MM.1S (cell line): Measurements from ENCODE around the gene JADE2.

Experiments
- DNase-seq: peaks from one replicate; pipeline ENCODE4 v3.0.0-alpha.2; 2015
- H2AFZ ChIP-seq: fragments of 300-600 bp; sonication (generic); 2 replicates; pipeline ENCODE4 v1.6.0; 2016; ENCODE audit warnings: antibody characterized with exemption, low read length
- H3F3A ChIP-seq: fragments of 300-600 bp; sonication (generic); 2 replicates; pipeline ENCODE4 v1.6.1; 2016; ENCODE audit warnings: mild to moderate bottlenecking, antibody characterized with exemption, low read length, moderate library complexity, mixed read lengths; ENCODE audit not compliant: insufficient read depth
- H3K27ac ChIP-seq: fragments of 300-600 bp; sonication (generic); 2 replicates; pipeline ENCODE4 v1.5.1; 2016; ENCODE audit warnings: mild to moderate bottlenecking, low read length
- H3K27me3 ChIP-seq: fragments of 300-600 bp; sonication (generic); replicated peaks from 2 replicates; pipeline ENCODE4 v1.6.0; 2016; ENCODE audit warnings: low read length; ENCODE audit not compliant: insufficient read depth
- H3K36me3 ChIP-seq: fragments of 300-600 bp; sonication (generic); replicated peaks from 2 replicates; pipeline ENCODE4 v1.6.1; 2016; ENCODE audit warnings: mild to moderate bottlenecking, low read length, mixed read lengths; ENCODE audit not compliant: insufficient read depth
- H3K4me1 ChIP-seq: fragments of 300-600 bp; sonication (generic); 2 replicates; pipeline ENCODE4 v1.6.1; 2016; ENCODE audit warnings: low read length, mixed read lengths
- H3K4me2 ChIP-seq: fragments of 300-600 bp; sonication (generic); 2 replicates; pipeline ENCODE4 v1.6.0; 2016; ENCODE audit warnings: low read depth, low read length
- H3K4me3 ChIP-seq: fragments of 300-600 bp; sonication (generic); 2 replicates; pipeline ENCODE4 v1.5.1; 2016; ENCODE audit warnings: low read length, mixed read lengths
- H3K79me2 ChIP-seq: fragments of 300-600 bp; sonication (generic); 2 replicates; pipeline ENCODE4 v1.6.1; 2016; ENCODE audit warnings: mixed run types, low read length, mixed read lengths
- H3K9ac ChIP-seq: fragments of 300-600 bp; sonication (generic); 2 replicates; pipeline ENCODE4 v1.6.1; 2016; ENCODE audit warnings: low read length, mixed read lengths
- H3K9me2 ChIP-seq: fragments of 300-600 bp; sonication (generic); replicated peaks from 2 replicates; pipeline ENCODE4 v1.6.1; 2016; ENCODE audit warnings: mild to moderate bottlenecking, low read length, mixed read lengths; ENCODE audit not compliant: insufficient read depth
- H3K9me3 ChIP-seq: fragments of 300-600 bp; sonication (generic); replicated peaks from 2 replicates; pipeline ENCODE4 v1.6.1; 2016; ENCODE audit warnings: mild to moderate bottlenecking, low read length, mixed read lengths; ENCODE audit not compliant: insufficient read depth
- H4K20me1 ChIP-seq: fragments of 300-600 bp; sonication (generic); 2 replicates; pipeline ENCODE4 v1.6.1; 2016; ENCODE audit warnings: mild to moderate bottlenecking, low read length, moderate library complexity, mixed read lengths; ENCODE audit not compliant: insufficient read depth
- EZH2 ChIP-seq: fragments of 300-600 bp; sonication (generic); optimal IDR thresholded peaks from 2 replicates; pipeline ENCODE3; 2017; ENCODE audit warnings: low read depth, mild to moderate bottlenecking, antibody characterized with exemption, low read length, mixed read lengths
- EZH2phosphoT487 ChIP-seq: fragments of 300-600 bp; sonication (generic); IDR thresholded peaks from 2 replicates; pipeline ENCODE4 v1.6.1; 2018; ENCODE audit warnings: antibody characterized with exemption, low read length
- TF ChIP-seq, protein P1 (sequence below): fragments of 300-600 bp; sonication (generic); IDR thresholded peaks from 2 replicates; pipeline ENCODE4 v1.5.1; 2016; ENCODE audit warnings: antibody characterized with exemption, low read length, mixed read lengths

The JADE2 gene

DNA sequence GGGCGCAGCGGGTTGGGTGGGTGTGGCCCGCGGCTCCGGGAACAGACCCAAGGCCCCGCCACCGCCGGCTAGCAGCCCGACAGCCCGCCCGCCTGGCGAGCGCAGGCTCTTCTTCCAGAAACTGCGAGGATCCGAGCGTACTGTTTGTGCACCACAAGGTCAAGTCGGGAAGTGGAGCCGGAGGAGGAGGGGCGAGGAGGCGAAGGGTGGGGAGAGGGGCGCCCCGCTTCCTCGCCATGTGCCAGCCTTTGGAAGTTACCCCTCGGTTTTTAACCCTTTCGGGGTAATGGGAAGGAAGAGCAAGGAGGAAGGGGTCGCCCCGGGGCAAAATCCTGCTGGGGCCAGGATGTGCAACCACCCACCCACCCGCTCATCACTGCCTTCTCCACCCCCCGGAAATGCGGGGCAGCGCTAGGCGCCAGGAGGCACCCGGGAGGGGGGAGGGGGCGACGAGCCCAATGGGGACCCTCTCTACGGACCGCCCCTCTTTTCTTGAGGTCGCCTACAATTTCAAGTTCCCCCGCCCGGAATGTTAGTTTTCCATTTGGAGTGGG, 1.1 kb upstream of the JADE2 start:
- H3K4me2 ChIP-seq = peak overlapping the region; percentile 99
- peak overlapping the region; percentile 80 for H3K27ac ChIP-seq
- peak overlapping the region; percentile 99 for H2AFZ ChIP-seq
- no peaks in the 10 kb centered on the region for H3K9me3 ChIP-seq
- no peak for TF ChIP-seq EZH2phosphoT487
- peak; percentile 70 for DNase-seq
- H3K4me1 ChIP-seq = 0 out of 2 replicates have a peak, but pooled peaks cover 8% of the 10 kb centered on the region
- H3K4me3 ChIP-seq = peak overlapping the region; percentile 98
- H3K79me2 ChIP-seq = peaks cover 24% of the 10 kb centered on the region
- H4K20me1 ChIP-seq = no peaks in the 10 kb centered on the region
- peaks cover 32% of the 10 kb centered on the region for H3F3A ChIP-seq
- no peaks in the 10 kb centered on the region for H3K9me2 ChIP-seq
- peaks cover 18% of the 10 kb centered on the region; the same call in 1 of the 2 replicates for H3K27me3 ChIP-seq
- H3K36me3 ChIP-seq = no peaks in the 10 kb centered on the region
- peak overlapping the region; percentile 93 for H3K9ac ChIP-seq

DNA sequence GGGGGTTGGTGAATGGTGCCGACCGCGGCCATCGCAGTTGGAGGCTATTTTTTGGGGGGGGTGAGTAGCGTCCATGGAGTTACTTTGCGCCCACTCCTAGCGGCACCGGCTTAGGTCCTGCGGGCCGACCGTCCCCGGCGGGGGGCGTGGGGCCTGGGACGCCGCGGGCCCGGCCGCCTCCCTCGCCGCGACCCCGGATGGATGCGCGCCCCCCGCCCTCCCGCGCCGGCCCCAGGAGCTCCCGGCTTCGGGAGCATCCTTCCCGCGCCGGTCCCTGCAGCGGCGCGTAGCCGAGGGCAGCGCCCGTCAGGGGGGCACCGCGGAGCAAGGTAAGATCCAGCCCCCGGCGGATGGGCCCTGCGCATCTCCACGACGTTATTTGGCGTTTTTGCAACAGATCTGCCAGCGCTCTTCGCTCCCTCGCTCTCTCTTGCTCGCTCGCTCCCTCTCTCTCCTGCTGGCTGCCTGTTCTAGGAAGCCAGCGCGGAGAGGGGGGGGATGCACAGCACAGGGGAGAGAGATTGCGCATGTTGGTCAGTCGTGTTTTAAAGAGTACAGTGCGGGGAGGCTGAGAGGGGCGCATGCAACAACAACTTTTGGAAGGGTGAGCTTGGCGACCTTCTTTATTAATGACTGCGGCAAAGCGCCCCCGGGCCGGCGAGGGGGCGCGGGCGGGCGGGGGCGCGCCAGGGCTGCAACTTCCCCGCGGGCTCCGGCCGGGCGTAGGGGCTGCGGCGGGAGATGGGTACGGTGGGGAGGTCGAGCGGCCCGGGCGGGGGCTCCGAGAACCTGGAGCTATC, 413 bp downstream of the JADE2 start:
- H3K27me3 ChIP-seq = peaks cover 14% of the 10 kb centered on the region; the same call in 1 of the 2 replicates
- TF ChIP-seq EZH2phosphoT487 (no peak), EZH2 (no peak)
- TF ChIP-seq, protein P1, sequence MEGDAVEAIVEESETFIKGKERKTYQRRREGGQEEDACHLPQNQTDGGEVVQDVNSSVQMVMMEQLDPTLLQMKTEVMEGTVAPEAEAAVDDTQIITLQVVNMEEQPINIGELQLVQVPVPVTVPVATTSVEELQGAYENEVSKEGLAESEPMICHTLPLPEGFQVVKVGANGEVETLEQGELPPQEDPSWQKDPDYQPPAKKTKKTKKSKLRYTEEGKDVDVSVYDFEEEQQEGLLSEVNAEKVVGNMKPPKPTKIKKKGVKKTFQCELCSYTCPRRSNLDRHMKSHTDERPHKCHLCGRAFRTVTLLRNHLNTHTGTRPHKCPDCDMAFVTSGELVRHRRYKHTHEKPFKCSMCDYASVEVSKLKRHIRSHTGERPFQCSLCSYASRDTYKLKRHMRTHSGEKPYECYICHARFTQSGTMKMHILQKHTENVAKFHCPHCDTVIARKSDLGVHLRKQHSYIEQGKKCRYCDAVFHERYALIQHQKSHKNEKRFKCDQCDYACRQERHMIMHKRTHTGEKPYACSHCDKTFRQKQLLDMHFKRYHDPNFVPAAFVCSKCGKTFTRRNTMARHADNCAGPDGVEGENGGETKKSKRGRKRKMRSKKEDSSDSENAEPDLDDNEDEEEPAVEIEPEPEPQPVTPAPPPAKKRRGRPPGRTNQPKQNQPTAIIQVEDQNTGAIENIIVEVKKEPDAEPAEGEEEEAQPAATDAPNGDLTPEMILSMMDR = 0 out of 2 replicates have a peak, but pooled peaks have one; percentile 3
- peak; percentile 60 for DNase-seq
- no peaks in the 10 kb centered on the region for H3K36me3 ChIP-seq
- peak overlapping the region; percentile 80 for H3K27ac ChIP-seq
- H2AFZ ChIP-seq = peak overlapping the region; percentile 78
- H3K79me2 ChIP-seq = peaks cover 39% of the 10 kb centered on the region
- H3K9me2 ChIP-seq = no peaks in the 10 kb centered on the region
- H3K9ac ChIP-seq = peak overlapping the region; percentile 93
- no peaks in the 10 kb centered on the region for H3K9me3 ChIP-seq
- H3K4me2 ChIP-seq = peak overlapping the region; percentile 92
- H3K4me3 ChIP-seq = peak overlapping the region; percentile 98
- H4K20me1 ChIP-seq = no peaks in the 10 kb centered on the region; the same call in 1 of the 2 replicates
- H3F3A ChIP-seq = peaks cover 29% of the 10 kb centered on the region
- H3K4me1 ChIP-seq = 0 out of 2 replicates have a peak, but pooled peaks cover 8% of the 10 kb centered on the region

DNA sequence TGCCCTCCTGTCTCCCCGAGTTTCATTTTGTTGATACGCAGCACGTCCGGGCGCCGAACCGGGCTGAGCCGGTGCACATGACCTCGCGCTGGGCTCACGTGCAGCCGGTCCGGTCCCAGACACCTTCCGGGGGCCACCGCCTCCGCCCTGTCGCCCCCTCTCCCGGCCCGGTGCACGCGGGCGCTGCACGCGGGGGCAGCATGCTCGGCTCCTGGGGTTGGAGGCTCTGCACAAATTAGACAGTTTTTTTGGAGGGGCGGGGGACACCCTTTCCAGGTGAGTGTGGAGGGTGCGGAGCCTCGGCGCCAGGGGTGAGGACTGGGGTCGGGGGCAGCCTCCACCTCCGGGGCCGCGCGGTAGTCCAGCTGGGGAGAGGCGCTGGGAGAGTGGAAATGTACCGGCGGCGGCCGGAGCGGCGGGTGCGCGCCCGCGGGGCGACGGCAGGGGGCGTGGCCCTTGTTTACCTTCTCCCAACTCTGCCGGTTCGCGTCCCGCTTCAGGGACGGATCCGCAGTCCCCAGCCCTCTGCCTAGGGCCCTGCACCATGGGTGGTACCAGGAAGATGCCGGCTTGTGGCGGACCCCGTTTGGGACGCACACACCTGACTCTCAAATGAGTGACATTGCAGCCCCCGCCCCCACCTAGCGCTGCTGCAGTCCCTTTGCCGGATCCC, 1.1 kb downstream of the JADE2 start:
- peak overlapping the region; percentile 93 for H3K9ac ChIP-seq
- no peak for TF ChIP-seq EZH2phosphoT487
- TF ChIP-seq, protein P1 = peak; percentile 36
- peaks cover 9% of the 10 kb centered on the region; the same call in 1 of the 2 replicates for H3K27me3 ChIP-seq
- no peaks in the 10 kb centered on the region for H3K9me3 ChIP-seq
- 0 out of 2 replicates have a peak, but pooled peaks cover 8% of the 10 kb centered on the region for H3K4me1 ChIP-seq
- peak overlapping the region; percentile 98 for H3K4me3 ChIP-seq
- peak overlapping the region; percentile 78 for H2AFZ ChIP-seq
- H3F3A ChIP-seq = peaks cover 29% of the 10 kb centered on the region
- peaks cover 42% of the 10 kb centered on the region for H3K79me2 ChIP-seq
- no peaks in the 10 kb centered on the region for H3K36me3 ChIP-seq
- H3K27ac ChIP-seq = peak overlapping the region; percentile 80; the same call in 1 of the 2 replicates
- H4K20me1 ChIP-seq = no peaks in the 10 kb centered on the region; the same call in 1 of the 2 replicates
- no peaks in the 10 kb centered on the region for H3K9me2 ChIP-seq
- DNase-seq = peak; percentile 83
- H3K4me2 ChIP-seq = peak overlapping the region; percentile 92
